ENCODE measurements around the gene RBM25.
"Not testable (repeated sequence)": the region's sequence is repeated elsewhere in the genome, so short reads cannot be mapped to it uniquely, and the experiment has no call there.

RBM25 gene

GRCh38 chr14:73058224-73058921 lies at the start of gene RBM25:
RBM25 (plus strand) TSS chr14:73058534; CDS start chr14:73071642, 13,108 bp downstream.
- DNase-seq (ENCODE audit: low spot score): peak; percentile 98

GRCh38 chr14:73011189-73011588 lies 47.1 kb upstream of the RBM25 start:
- DNase-seq (ENCODE audit: low spot score): not testable (repeated sequence)

- DNase-seq (ENCODE audit: low spot score): peak; percentile 0
These were observed 44.2 kb upstream of the RBM25 start for GRCh38 chr14:73014105-73014504.

- not testable (repeated sequence) for DNase-seq (ENCODE audit: low spot score)
These were observed 42.8 kb upstream of the RBM25 start for GRCh38 chr14:73015552-73015951.

GRCh38 chr14:73016011-73016410 lies 42.3 kb upstream of the RBM25 start:
- DNase-seq (ENCODE audit: low spot score): not testable (repeated sequence)

GRCh38 chr14:73022051-73022450 lies 36.3 kb upstream of the RBM25 start:
- DNase-seq (ENCODE audit: low spot score): no peak

- no peak for DNase-seq (ENCODE audit: low spot score)
These were observed 32.8 kb upstream of the RBM25 start for GRCh38 chr14:73025544-73025943.

- no peak for DNase-seq (ENCODE audit: low spot score)
These were observed 32.0 kb upstream of the RBM25 start for GRCh38 chr14:73026243-73026844.

GRCh38 chr14:73026845-73027542 lies 31.3 kb upstream of the RBM25 start, which contains the start of gene ZFYVE1:
ZFYVE1 (minus strand) TSS chr14:73027106; CDS start chr14:73024508, 2,598 bp downstream.
- peak; percentile 93 for DNase-seq (ENCODE audit: low spot score)

- DNase-seq (ENCODE audit: low spot score): no peak
These were observed 30.8 kb upstream of the RBM25 start for GRCh38 chr14:73027546-73027945.

GRCh38 chr14:73027984-73028383 lies 30.4 kb upstream of the RBM25 start:
- DNase-seq (ENCODE audit: low spot score): no peak

- DNase-seq (ENCODE audit: low spot score): not testable (repeated sequence)
These were observed 21.5 kb upstream of the RBM25 start for GRCh38 chr14:73036706-73037450.

- DNase-seq (ENCODE audit: low spot score): no peak
These were observed 10.5 kb upstream of the RBM25 start for GRCh38 chr14:73047808-73048207.

- no peak for DNase-seq (ENCODE audit: low spot score)
These were observed 8.9 kb upstream of the RBM25 start for GRCh38 chr14:73049428-73049827.

- no peak for DNase-seq (ENCODE audit: low spot score)
These were observed 3.1 kb upstream of the RBM25 start for GRCh38 chr14:73055251-73055650.

- no peak for DNase-seq (ENCODE audit: low spot score)
These were observed 450 bp upstream of the RBM25 start for GRCh38 chr14:73057944-73058223.

GRCh38 chr14:73058922-73059673 lies 764 bp downstream of the RBM25 start:
- DNase-seq (ENCODE audit: low spot score): no peak

GRCh38 chr14:73069585-73069984 lies 11.3 kb downstream of the RBM25 start:
- no peak for DNase-seq (ENCODE audit: low spot score)

- no peak for DNase-seq (ENCODE audit: low spot score)
These were observed 32.7 kb downstream of the RBM25 start for GRCh38 chr14:73091044-73091443.

- no peak for DNase-seq (ENCODE audit: low spot score)
These were observed 39.1 kb downstream of the RBM25 start for GRCh38 chr14:73097421-73097820.

- no peak for DNase-seq (ENCODE audit: low spot score)
These were observed 42.0 kb downstream of the RBM25 start for GRCh38 chr14:73100334-73100733.

All from CD4-positive, alpha-beta T cell treated with Interleukin-2 at 100 ng/mL for 4 hours (primary cell).